ENCODE results near the gene TLE4. TPM values are rescaled to one million over a fixed set of nuclear protein-coding genes. Genes with fewer than 3 reads are reported as not detected.
A peak's percentile ranks its signal among the peaks of the same experiment; 100 is the strongest.
"Not testable (repeated sequence)": the region's sequence is repeated elsewhere in the genome, so short reads cannot be mapped to it uniquely, and the experiment has no call there.

The TLE4 gene
- total RNA-seq, 1 donor from 2014 or later: 98.5 TPM

- Mint-ChIP-seq H3K36me3 (ENCODE audit: low read depth, unreplicated experiment) (peaks cover 3% of the 10 kb centered on the region), H3K27ac (ENCODE audit: unreplicated experiment) (peak overlapping the region; percentile 82), H3K27me3 (ENCODE audit: low read depth, unreplicated experiment) (no peaks in the 10 kb centered on the region), H3K4me1 (ENCODE audit: low read depth, unreplicated experiment) (peaks cover 33% of the 10 kb centered on the region), H3K9me3 (ENCODE audit: unreplicated experiment) (no peaks in the 10 kb centered on the region), H3K4me3 (ENCODE audit: unreplicated experiment) (no peak overlapping the region)
- no peak overlapping the region for H3K27ac ChIP-seq (ENCODE audit: low read depth, low read length)
- FAIRE-seq: no peak
- DNase-seq (ENCODE audit: low read depth): peak; percentile 31
- no peak for TF ChIP-seq EZH2 (IDR thresholded peaks at IDR 0.05; ENCODE audit: insufficient read depth, low read length)
- TF ChIP-seq, protein P1, sequence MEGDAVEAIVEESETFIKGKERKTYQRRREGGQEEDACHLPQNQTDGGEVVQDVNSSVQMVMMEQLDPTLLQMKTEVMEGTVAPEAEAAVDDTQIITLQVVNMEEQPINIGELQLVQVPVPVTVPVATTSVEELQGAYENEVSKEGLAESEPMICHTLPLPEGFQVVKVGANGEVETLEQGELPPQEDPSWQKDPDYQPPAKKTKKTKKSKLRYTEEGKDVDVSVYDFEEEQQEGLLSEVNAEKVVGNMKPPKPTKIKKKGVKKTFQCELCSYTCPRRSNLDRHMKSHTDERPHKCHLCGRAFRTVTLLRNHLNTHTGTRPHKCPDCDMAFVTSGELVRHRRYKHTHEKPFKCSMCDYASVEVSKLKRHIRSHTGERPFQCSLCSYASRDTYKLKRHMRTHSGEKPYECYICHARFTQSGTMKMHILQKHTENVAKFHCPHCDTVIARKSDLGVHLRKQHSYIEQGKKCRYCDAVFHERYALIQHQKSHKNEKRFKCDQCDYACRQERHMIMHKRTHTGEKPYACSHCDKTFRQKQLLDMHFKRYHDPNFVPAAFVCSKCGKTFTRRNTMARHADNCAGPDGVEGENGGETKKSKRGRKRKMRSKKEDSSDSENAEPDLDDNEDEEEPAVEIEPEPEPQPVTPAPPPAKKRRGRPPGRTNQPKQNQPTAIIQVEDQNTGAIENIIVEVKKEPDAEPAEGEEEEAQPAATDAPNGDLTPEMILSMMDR (IDR thresholded peaks at IDR 0.05; ENCODE audit: insufficient read depth, low read depth, low read length): no peak
- H3K4me3 ChIP-seq (ENCODE audit: insufficient read depth, low read depth, low read length): no peak overlapping the region
- peaks cover 43% of the 10 kb centered on the region for H4K20me1 ChIP-seq (ENCODE audit: insufficient read depth, low read length)
- H3K27me3 ChIP-seq (ENCODE audit: insufficient read depth, low read length): no peaks in the 10 kb centered on the region
- no peak overlapping the region for H3K4me2 ChIP-seq (ENCODE audit: low read length)
- no peak overlapping the region for H2AFZ ChIP-seq (ENCODE audit: low read depth, low read length)
- H3K36me3 ChIP-seq (ENCODE audit: insufficient read depth, low read length): peaks cover 4% of the 10 kb centered on the region
- H3K79me2 ChIP-seq (ENCODE audit: insufficient read depth, low read length): peaks cover 27% of the 10 kb centered on the region
- no peak overlapping the region for H3K9ac ChIP-seq (ENCODE audit: low read length)
- no peaks in the 10 kb centered on the region for H3K9me3 ChIP-seq (ENCODE audit: insufficient read depth, low read depth, low read length)
- H3K4me1 ChIP-seq (ENCODE audit: insufficient read depth, low read length): peaks cover 2% of the 10 kb centered on the region
These were observed 67.0 kb downstream of the TLE4 start for GRCh38 chr9:79638806-79639205.

DNA sequence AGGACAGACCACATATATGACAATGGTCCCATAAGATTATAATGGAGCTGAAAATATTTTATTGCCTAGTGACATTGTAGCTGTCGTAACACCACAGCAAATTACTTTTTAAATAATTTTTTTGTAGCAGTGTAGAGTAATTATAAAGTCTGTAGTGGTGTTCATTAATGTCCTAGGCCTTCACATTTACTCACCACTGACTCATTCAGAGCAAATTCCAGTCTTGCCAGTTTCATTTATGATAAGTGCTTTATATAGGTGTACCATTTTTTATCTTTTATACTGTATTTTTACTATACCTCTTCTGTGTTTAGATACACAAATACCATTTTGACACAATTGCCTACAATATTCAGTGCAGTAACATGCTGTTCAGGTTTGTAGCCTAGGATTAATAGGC lies 67.6 kb downstream of the TLE4 start:
- Mint-ChIP-seq H3K36me3 (ENCODE audit: low read depth, unreplicated experiment) (peaks cover 6% of the 10 kb centered on the region), H3K27ac (ENCODE audit: unreplicated experiment) (no peak overlapping the region), H3K9me3 (ENCODE audit: unreplicated experiment) (no peaks in the 10 kb centered on the region), H3K4me1 (ENCODE audit: low read depth, unreplicated experiment) (peaks cover 33% of the 10 kb centered on the region), H3K27me3 (ENCODE audit: low read depth, unreplicated experiment) (no peaks in the 10 kb centered on the region), H3K4me3 (ENCODE audit: unreplicated experiment) (no peak overlapping the region)
- DNase-seq (ENCODE audit: low read depth) (peak; percentile 39), FAIRE-seq (no peak)
- peaks cover 2% of the 10 kb centered on the region for H3K4me1 ChIP-seq (ENCODE audit: insufficient read depth, low read length)
- no peak overlapping the region for H3K4me2 ChIP-seq (ENCODE audit: low read length)
- no peak overlapping the region for H3K27ac ChIP-seq (ENCODE audit: low read depth, low read length)
- no peak overlapping the region for H3K4me3 ChIP-seq (ENCODE audit: insufficient read depth, low read depth, low read length)
- H4K20me1 ChIP-seq (ENCODE audit: insufficient read depth, low read length): peaks cover 41% of the 10 kb centered on the region
- no peaks in the 10 kb centered on the region for H3K27me3 ChIP-seq (ENCODE audit: insufficient read depth, low read length)
- no peaks in the 10 kb centered on the region for H3K9me3 ChIP-seq (ENCODE audit: insufficient read depth, low read depth, low read length)
- H3K79me2 ChIP-seq (ENCODE audit: insufficient read depth, low read length): peaks cover 26% of the 10 kb centered on the region
- no peak for TF ChIP-seq EZH2 (IDR thresholded peaks at IDR 0.05; ENCODE audit: insufficient read depth, low read length)
- TF ChIP-seq, protein P1 (IDR thresholded peaks at IDR 0.05; ENCODE audit: insufficient read depth, low read depth, low read length): no peak
- no peak overlapping the region for H3K9ac ChIP-seq (ENCODE audit: low read length)
- peaks cover 4% of the 10 kb centered on the region for H3K36me3 ChIP-seq (ENCODE audit: insufficient read depth, low read length)
- H2AFZ ChIP-seq (ENCODE audit: low read depth, low read length): no peak overlapping the region

DNA sequence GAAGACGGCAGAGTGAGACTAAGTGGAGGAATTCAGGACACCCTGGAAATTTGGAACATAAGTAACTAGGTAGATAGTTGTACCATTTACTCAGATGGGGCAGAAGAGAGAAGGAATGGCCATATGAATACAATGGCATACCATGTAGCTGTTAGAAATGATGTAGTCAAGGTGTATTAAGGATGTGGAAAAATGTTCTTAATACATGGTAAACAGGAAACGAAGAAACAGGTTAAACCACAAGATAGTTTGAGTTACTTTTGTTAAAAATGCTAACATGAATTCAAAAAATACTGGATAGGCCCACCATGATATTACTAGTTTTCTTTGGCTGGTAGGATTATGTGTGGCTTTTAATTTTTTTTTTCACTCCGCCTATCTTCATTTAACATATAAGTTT lies 68.3 kb downstream of the TLE4 start:
- Histone ChIP-seq H4K20me1 (ENCODE audit: insufficient read depth, low read length) (peaks cover 42% of the 10 kb centered on the region), H3K79me2 (ENCODE audit: insufficient read depth, low read length) (peaks cover 24% of the 10 kb centered on the region)
- not testable (repeated sequence) for H3K36me3 ChIP-seq (ENCODE audit: insufficient read depth, low read length); H3K4me2 ChIP-seq (ENCODE audit: low read length); H3K4me3 ChIP-seq (ENCODE audit: insufficient read depth, low read depth, low read length); H3K4me1 ChIP-seq (ENCODE audit: insufficient read depth, low read length); H3K9me3 Mint-ChIP-seq (ENCODE audit: unreplicated experiment); H3K4me3 Mint-ChIP-seq (ENCODE audit: unreplicated experiment); H3K27ac Mint-ChIP-seq (ENCODE audit: unreplicated experiment); H3K9ac ChIP-seq (ENCODE audit: low read length); DNase-seq (ENCODE audit: low read depth); H3K27me3 Mint-ChIP-seq (ENCODE audit: low read depth, unreplicated experiment); H2AFZ ChIP-seq (ENCODE audit: low read depth, low read length); H3K27ac ChIP-seq (ENCODE audit: low read depth, low read length); H3K27me3 ChIP-seq (ENCODE audit: insufficient read depth, low read length); H3K9me3 ChIP-seq (ENCODE audit: insufficient read depth, low read depth, low read length)
- H3K36me3 Mint-ChIP-seq (ENCODE audit: low read depth, unreplicated experiment): peaks cover 13% of the 10 kb centered on the region
- peak; percentile 94 for FAIRE-seq
- H3K4me1 Mint-ChIP-seq (ENCODE audit: low read depth, unreplicated experiment): peaks cover 34% of the 10 kb centered on the region
